ENCODE data around the gene FAM171A2. TPM values are rescaled to one million over a fixed set of nuclear protein-coding genes. Genes with fewer than 3 reads are reported as not detected.
"Not testable (repeated sequence)": the region's sequence is repeated elsewhere in the genome, so short reads cannot be mapped to it uniquely, and the experiment has no call there.

Gene FAM171A2
- total and polyA plus RNA-seq, 4 donors, result 0.08 to 1.1 (median 0.18) TPM; not detected in 1

DNA sequence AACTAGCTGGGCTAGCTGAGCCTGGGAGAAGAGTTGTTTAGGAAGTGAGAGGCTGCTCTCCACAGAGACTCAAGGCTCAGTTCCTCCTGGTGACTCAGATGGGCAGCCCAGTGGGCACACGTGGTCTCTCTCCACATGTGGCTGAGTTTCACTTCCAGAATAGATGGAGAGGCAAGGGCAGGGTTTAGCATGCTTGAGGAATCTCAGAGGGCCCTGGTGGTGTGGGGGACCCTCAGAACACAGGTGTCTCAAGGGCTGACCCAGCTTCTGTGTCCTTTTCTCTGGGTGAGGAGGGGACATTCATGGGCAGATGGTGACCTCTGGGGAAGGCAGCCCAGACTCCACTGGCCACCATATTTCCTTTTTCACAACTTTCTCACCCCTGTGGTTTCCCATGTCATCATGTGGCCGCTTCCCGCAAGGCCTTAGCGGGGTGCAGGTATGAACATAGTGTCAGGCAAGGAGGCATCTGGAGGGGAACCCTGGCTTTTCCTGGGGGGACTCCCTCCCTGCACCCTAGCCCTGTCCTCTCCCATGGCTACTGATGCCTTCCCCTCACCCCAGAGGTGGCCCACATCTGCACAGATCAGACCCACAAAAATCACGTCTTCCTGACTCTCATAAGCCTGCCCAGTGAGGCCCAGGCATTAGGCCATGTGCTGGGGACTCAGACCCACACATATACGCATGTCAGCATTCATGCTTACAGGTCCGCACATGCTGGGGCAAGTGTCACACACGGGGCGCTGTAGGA, 15.2 kb downstream of the FAM171A2 start (continued):
- TF ChIP-seq, protein P1, sequence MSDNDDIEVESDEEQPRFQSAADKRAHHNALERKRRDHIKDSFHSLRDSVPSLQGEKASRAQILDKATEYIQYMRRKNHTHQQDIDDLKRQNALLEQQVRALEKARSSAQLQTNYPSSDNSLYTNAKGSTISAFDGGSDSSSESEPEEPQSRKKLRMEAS (IDR thresholded peaks at IDR 0.05), result no peak
- TF ChIP-seq RXRA (IDR thresholded peaks at IDR 0.05), result no peak

DNA sequence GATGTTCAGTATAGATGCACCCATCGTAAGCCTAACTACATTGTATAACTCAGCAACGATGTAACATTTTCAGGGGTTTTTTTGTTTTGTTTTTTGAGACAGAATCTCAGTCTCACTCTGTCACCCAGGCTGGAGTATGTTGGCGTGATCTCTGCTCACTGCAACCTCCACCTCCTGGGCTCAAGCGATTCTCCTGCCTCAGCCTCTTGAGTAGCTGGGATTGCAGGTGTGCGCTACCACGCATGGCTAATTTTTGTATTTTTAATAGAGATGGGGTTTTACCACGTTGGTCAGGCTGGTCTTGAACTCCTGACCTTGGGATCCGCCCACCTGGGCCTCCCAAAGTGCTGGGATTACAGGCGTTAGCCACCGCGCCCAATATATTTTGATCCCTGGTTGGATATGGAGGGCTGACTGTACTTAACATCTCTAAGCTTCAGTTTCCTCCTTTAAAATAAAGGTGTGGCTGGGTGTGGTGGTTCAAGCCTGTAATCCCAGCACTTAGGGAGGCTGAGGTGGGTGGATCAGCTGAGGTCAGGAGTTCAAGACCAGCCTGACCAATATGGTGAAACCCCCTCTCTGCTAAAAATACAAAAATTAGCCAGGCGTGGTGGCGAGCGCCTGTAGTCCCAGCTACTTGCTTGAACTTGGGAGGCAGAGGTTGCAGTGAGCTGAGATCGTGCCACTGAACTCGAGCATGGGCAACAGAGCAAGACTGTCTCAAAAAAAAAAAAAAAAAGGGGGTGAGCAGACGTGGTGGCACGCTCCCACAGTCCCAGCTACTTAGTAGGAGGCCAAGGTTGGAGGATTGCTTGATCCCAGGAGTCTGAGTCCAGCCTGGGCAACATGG, 16.2 kb downstream of the FAM171A2 start:
- not testable (repeated sequence) for H3K27ac ChIP-seq (ENCODE audit: low read depth in 1 of 2, low read length in 2 of 2); H3K9me3 ChIP-seq (ENCODE audit: control insufficient read depth in 4 of 4, low read length in 3 of 4); H3K4me3 ChIP-seq (ENCODE audit: low read depth in 1 of 3, low read length in 3 of 3); DNase-seq (ENCODE audit: low spot score); H3K27me3 ChIP-seq (ENCODE audit: control insufficient read depth in 4 of 4, insufficient read depth in 4 of 4, low read length in 3 of 4); H3K9ac ChIP-seq (ENCODE audit: low read depth in 1 of 2, low read length in 2 of 2)
- WGBS, result 85% methylated on average over 18 of the region's 18 CpGs
- peaks cover 3 to 26% (median 13%) of the 10 kb centered on the region in 4 donors for H3K36me3 ChIP-seq (ENCODE audit: control insufficient read depth in 4 of 4, insufficient read depth in 3 of 4, low read depth in 1 of 4, low read length in 3 of 4)
- peaks cover 0 to 21% (median 12%) of the 10 kb centered on the region in 4 donors for H3K4me1 ChIP-seq (ENCODE audit: control insufficient read depth in 4 of 4, insufficient read depth in 4 of 4, low read length in 3 of 4)

DNA sequence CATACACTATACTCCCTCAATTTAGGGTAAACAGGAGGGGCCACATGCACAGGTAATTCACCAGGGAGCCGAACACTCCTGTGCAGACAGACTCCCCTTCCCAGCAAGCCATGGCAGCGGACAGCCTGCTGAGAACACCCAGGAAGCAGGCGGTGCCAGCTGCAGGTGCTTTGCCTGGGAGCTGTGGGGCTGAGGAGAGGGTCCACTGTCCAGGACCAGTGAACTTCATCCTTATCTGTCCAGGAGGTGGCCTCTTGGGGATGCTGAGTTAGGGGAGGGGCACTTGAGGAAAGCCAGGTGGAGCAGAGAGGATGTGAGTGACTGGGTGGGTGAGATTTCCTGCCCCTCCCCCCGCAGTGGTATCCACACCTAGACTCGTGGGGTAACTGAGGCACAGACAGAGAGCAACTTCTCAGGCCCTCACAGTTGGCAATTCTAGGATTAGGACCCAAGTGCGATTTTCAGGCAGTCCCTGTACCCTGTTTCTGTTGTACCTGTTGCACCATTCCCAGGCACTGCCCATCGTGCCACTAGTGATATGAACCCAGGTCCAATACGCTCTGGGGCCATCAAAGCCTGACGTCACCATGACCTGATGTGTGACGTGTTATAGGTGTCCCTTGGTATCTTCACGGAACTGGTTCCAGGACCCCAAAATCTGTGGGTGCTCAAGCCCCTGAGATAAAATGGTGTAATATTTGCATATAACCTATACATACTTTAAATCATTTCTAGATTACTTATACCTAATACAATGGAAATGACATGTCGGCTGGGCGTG, 17.4 kb downstream of the FAM171A2 start:
- Histone ChIP-seq H3K27ac (ENCODE audit: low read depth in 1 of 2, low read length in 2 of 2) (peak overlapping the region in 1 of 2 donors; percentile 48), H3K4me1 (ENCODE audit: control insufficient read depth in 4 of 4, insufficient read depth in 4 of 4, low read length in 3 of 4) (peaks cover 0 to 21% (median 12%) of the 10 kb centered on the region in 4 donors), H3K36me3 (ENCODE audit: control insufficient read depth in 4 of 4, insufficient read depth in 3 of 4, low read depth in 1 of 4, low read length in 3 of 4) (peaks cover 0 to 15% (median 6%) of the 10 kb centered on the region in 4 donors), H3K4me3 (ENCODE audit: low read depth in 1 of 3, low read length in 3 of 3) (peak overlapping the region in 1 of 3 donors; percentile 57), H3K9me3 (ENCODE audit: control insufficient read depth in 4 of 4, low read length in 3 of 4) (no peaks in the 10 kb centered on the region), H3K9ac (ENCODE audit: low read depth in 1 of 2, low read length in 2 of 2) (peak overlapping the region; percentile 9 to 85), H3K27me3 (ENCODE audit: control insufficient read depth in 4 of 4, insufficient read depth in 4 of 4, low read length in 3 of 4) (no peaks in the 10 kb centered on the region)
- WGBS, result 76% methylated on average over 13 of the region's 13 CpGs
- DNase-seq (ENCODE audit: low spot score), result no peak
- TF ChIP-seq FOXA2 (IDR thresholded peaks at IDR 0.05) (no peak), GABPA (IDR thresholded peaks at IDR 0.05 in 1 of 2, conservative IDR thresholded peaks at IDR 0.05 in 1 of 2) (no peak), RAD21 (IDR thresholded peaks at IDR 0.05) (no peak), NR2F2 (IDR thresholded peaks at IDR 0.05) (no peak), YY1 (IDR thresholded peaks at IDR 0.05) (no peak), FOXA1 (IDR thresholded peaks at IDR 0.05) (no peak), RXRA (IDR thresholded peaks at IDR 0.05) (no peak)
- TF ChIP-seq, protein P2, sequence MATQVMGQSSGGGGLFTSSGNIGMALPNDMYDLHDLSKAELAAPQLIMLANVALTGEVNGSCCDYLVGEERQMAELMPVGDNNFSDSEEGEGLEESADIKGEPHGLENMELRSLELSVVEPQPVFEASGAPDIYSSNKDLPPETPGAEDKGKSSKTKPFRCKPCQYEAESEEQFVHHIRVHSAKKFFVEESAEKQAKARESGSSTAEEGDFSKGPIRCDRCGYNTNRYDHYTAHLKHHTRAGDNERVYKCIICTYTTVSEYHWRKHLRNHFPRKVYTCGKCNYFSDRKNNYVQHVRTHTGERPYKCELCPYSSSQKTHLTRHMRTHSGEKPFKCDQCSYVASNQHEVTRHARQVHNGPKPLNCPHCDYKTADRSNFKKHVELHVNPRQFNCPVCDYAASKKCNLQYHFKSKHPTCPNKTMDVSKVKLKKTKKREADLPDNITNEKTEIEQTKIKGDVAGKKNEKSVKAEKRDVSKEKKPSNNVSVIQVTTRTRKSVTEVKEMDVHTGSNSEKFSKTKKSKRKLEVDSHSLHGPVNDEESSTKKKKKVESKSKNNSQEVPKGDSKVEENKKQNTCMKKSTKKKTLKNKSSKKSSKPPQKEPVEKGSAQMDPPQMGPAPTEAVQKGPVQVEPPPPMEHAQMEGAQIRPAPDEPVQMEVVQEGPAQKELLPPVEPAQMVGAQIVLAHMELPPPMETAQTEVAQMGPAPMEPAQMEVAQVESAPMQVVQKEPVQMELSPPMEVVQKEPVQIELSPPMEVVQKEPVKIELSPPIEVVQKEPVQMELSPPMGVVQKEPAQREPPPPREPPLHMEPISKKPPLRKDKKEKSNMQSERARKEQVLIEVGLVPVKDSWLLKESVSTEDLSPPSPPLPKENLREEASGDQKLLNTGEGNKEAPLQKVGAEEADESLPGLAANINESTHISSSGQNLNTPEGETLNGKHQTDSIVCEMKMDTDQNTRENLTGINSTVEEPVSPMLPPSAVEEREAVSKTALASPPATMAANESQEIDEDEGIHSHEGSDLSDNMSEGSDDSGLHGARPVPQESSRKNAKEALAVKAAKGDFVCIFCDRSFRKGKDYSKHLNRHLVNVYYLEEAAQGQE (IDR thresholded peaks at IDR 0.05), result no peak
- TF ChIP-seq, protein P3, sequence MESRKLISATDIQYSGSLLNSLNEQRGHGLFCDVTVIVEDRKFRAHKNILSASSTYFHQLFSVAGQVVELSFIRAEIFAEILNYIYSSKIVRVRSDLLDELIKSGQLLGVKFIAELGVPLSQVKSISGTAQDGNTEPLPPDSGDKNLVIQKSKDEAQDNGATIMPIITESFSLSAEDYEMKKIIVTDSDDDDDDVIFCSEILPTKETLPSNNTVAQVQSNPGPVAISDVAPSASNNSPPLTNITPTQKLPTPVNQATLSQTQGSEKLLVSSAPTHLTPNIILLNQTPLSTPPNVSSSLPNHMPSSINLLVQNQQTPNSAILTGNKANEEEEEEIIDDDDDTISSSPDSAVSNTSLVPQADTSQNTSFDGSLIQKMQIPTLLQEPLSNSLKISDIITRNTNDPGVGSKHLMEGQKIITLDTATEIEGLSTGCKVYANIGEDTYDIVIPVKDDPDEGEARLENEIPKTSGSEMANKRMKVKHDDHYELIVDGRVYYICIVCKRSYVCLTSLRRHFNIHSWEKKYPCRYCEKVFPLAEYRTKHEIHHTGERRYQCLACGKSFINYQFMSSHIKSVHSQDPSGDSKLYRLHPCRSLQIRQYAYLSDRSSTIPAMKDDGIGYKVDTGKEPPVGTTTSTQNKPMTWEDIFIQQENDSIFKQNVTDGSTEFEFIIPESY (IDR thresholded peaks at IDR 0.05), result no peak
